CD14-positive monocyte (primary cell): Measurements from ENCODE around the gene LETM1. TPM values are rescaled to one million over a fixed set of nuclear protein-coding genes. Genes with fewer than 3 reads are reported as not detected.
A peak's percentile ranks its signal among the peaks of the same experiment; 100 is the strongest.

Experiments used
- DNase-seq, 3 donors: peaks; one replicate each; pipeline ENCODE4 v3.0.0-alpha.2; 2011 to 2022
- H2AFZ ChIP-seq: 2 replicates; pipeline ENCODE4 v1.6.0; 2012; ENCODE audit warnings: mild to moderate bottlenecking, low read depth, low read length, inconsistent platforms; ENCODE audit not compliant: insufficient read depth, poor library complexity, severe bottlenecking
- H3K27ac ChIP-seq, 2 donors: 1 replicate in 1 of 2; 2 replicates in 1 of 2; pipeline ENCODE4 v1.5.1; 2012 to 2013; ENCODE audit warnings: low read length in 2 of 2, control low read depth in 1 of 2, inconsistent platforms in 1 of 2, low read depth in 1 of 2, mild to moderate bottlenecking in 1 of 2
- H3K27me3 ChIP-seq, 2 donors: one replicate each; pipeline versions ENCODE4 v1.6.0 to v1.6.1; 2011 to 2013; ENCODE audit warnings: low read length in 2 of 2; ENCODE audit not compliant: control insufficient read depth in 2 of 2, insufficient read depth in 2 of 2
- H3K36me3 ChIP-seq, 2 donors: replicated peaks in 1 of 2; 1 replicate in 1 of 2; 2 replicates in 1 of 2; pipeline versions ENCODE4 v1.5.1 to v1.6.1; 2012 to 2013; ENCODE audit warnings: low read length in 2 of 2, control low read depth in 1 of 2, inconsistent platforms in 1 of 2, mild to moderate bottlenecking in 1 of 2; ENCODE audit not compliant: insufficient read depth in 2 of 2, control insufficient read depth in 1 of 2
- H3K4me1 ChIP-seq, 2 donors: 1 replicate in 1 of 2; 2 replicates in 1 of 2; pipeline versions ENCODE4 v1.5.1 to v1.6.1; 2012 to 2013; ENCODE audit warnings: low read length in 2 of 2, control low read depth in 1 of 2, inconsistent platforms in 1 of 2, mild to moderate bottlenecking in 1 of 2, moderate library complexity in 1 of 2; ENCODE audit not compliant: insufficient read depth in 2 of 2, control insufficient read depth in 1 of 2
- H3K4me2 ChIP-seq: replicated peaks from 2 replicates; pipeline ENCODE3; 2012; ENCODE audit warnings: low read length, moderate library complexity, mild to moderate bottlenecking; ENCODE audit not compliant: poor library complexity, severe bottlenecking; ENCODE audit errors: extremely low read depth
- H3K4me3 ChIP-seq, 3 experiments: fragments of 200-600 bp in 1 of 3; sonication (generic) in 1 of 3; replicated peaks in 1 of 3; 1 replicate in 2 of 3; 2 replicates in 1 of 3; pipeline ENCODE4 v1.5.1; 2011 to 2013; ENCODE audit warnings: low read length in 3 of 3, mild to moderate bottlenecking in 3 of 3, control low read depth in 2 of 3, low read depth in 2 of 3, inconsistent platforms in 1 of 3, moderate library complexity in 1 of 3
- H3K79me2 ChIP-seq: 2 replicates; pipeline ENCODE4 v1.6.0; 2012; ENCODE audit warnings: mild to moderate bottlenecking, control low read depth, inconsistent platforms, low read length, moderate library complexity; ENCODE audit not compliant: insufficient read depth
- H3K9ac ChIP-seq: 2 replicates; pipeline ENCODE4 v1.6.0; 2017; ENCODE audit warnings: low read length, mild to moderate bottlenecking; ENCODE audit not compliant: insufficient read depth, poor library complexity, severe bottlenecking
- H3K9me3 ChIP-seq, 2 donors: replicated peaks in 1 of 2; 1 replicate in 1 of 2; 2 replicates in 1 of 2; pipeline versions ENCODE4 v1.5.1 to v1.6.1; 2012 to 2013; ENCODE audit warnings: low read length in 2 of 2, control low read depth in 1 of 2; ENCODE audit not compliant: control insufficient read depth in 1 of 2, insufficient read depth in 1 of 2
- H4K20me1 ChIP-seq: 2 replicates; pipeline ENCODE4 v1.6.0; 2012; ENCODE audit warnings: mild to moderate bottlenecking, low read length, control low read depth, moderate library complexity; ENCODE audit not compliant: insufficient read depth
- H3K27ac Mint-ChIP-seq, 7 donors: one replicate each; pipeline ENCODE4 v1.8.0; 2020; ENCODE audit warnings: mild to moderate bottlenecking in 7 of 7, mixed read lengths in 7 of 7, moderate library complexity in 6 of 7, inconsistent platforms in 2 of 7
- H3K27me3 Mint-ChIP-seq, 3 donors: one replicate each; pipeline ENCODE4 v1.8.0; 2021 to 2022; ENCODE audit warnings: low read depth in 3 of 3, mild to moderate bottlenecking in 3 of 3, mixed read lengths in 3 of 3, moderate library complexity in 3 of 3, inconsistent platforms in 1 of 3
- H3K36me3 Mint-ChIP-seq, 2 donors: one replicate each; pipeline ENCODE4 v1.8.0; 2020; ENCODE audit warnings: mixed read lengths in 2 of 2, inconsistent platforms in 1 of 2, mild to moderate bottlenecking in 1 of 2
- H3K4me1 Mint-ChIP-seq: one replicate; pipeline ENCODE4 v1.8.0; 2020; ENCODE audit warnings: mild to moderate bottlenecking, mixed read lengths
- H3K4me3 Mint-ChIP-seq, 2 donors: one replicate each; pipeline ENCODE4 v1.8.0; 2020; ENCODE audit warnings: mild to moderate bottlenecking in 2 of 2, mixed read lengths in 2 of 2, moderate library complexity in 1 of 2
- H3K9me3 Mint-ChIP-seq, 7 donors: one replicate each; pipeline ENCODE4 v1.8.0; 2020 to 2022; ENCODE audit warnings: mixed read lengths in 7 of 7, mild to moderate bottlenecking in 6 of 7, moderate library complexity in 6 of 7, inconsistent platforms in 2 of 7
- CTCF ChIP-seq: fragments of 200-600 bp; IDR thresholded peaks from one replicate; pipeline ENCODE4 v1.8.0; 2022; ENCODE audit warnings: antibody characterized with exemption, mild to moderate bottlenecking
- WGBS: methylation state at CpG from one replicate; pipeline ENCODE4 v1.1.5; 2013; ENCODE audit warnings: missing lambda C conversion rate; ENCODE audit not compliant: insufficient coverage; 5-methylcytosine and 5-hydroxymethylcytosine counted together
- intact Hi-C, 2 donors: fragments of 100-400 bp; cut with micrococcal nuclease; formaldehyde crosslinking; loops; one replicate each; pipeline versions ENCODE4 v1.15.0 to v1.15.1; 2023
- polyA plus RNA-seq, 3 donors: library from polyadenylated mRNA; depleted of rRNA in 1 of 3; unstranded in 2 of 3; stranded (reverse) in 1 of 3; fragments of 300-500 nt in 2 of 3; fragments of >200 nt in 1 of 3; fragmentation: Illumina TruSeq in 2 of 3; gene quantifications; 1 replicate in 2 of 3; 2 replicates in 1 of 3; pipeline ENCODE4 v1.2.3, GENCODE V29; 2012 to 2021

The LETM1 gene
- polyA plus RNA-seq, 3 donors = 6.2 to 18.6 (median 9.0) TPM

GRCh38 chr4:1772853-1773538, 83.0 kb downstream of the LETM1 start:
- Histone ChIP-seq H3K4me3 (no peak overlapping the region), H3K9me3 (no peaks in the 10 kb centered on the region), H3K27me3 (peaks cover 1 to 20% of the 10 kb centered on the region in 2 donors), H2AFZ (no peak overlapping the region), H3K4me1 (no peaks in the 10 kb centered on the region), H3K27ac (no peak overlapping the region), H4K20me1 (no peaks in the 10 kb centered on the region), H3K36me3 (no peaks in the 10 kb centered on the region), H3K4me2 (no peak overlapping the region), H3K79me2 (no peaks in the 10 kb centered on the region), H3K9ac (no peak overlapping the region)
- intact Hi-C loops = no loop called here
- no peak for TF ChIP-seq CTCF
- Mint-ChIP-seq H3K36me3 (no peaks in the 10 kb centered on the region), H3K4me1 (no peaks in the 10 kb centered on the region), H3K9me3 (peaks cover 0 to 2% (median 0%) of the 10 kb centered on the region in 7 donors), H3K4me3 (no peak overlapping the region), H3K27ac (no peak overlapping the region), H3K27me3 (peaks cover 10 to 32% (median 16%) of the 10 kb centered on the region in 3 donors)
- no peak for DNase-seq
- 76% methylated on average over 27 of the region's 30 CpGs for WGBS

GRCh38 chr4:1771555-1772305, 84.2 kb downstream of the LETM1 start:
- DNase-seq = no peak
- Mint-ChIP-seq H3K36me3 (no peaks in the 10 kb centered on the region), H3K27me3 (peaks cover 12 to 40% (median 18%) of the 10 kb centered on the region in 3 donors), H3K27ac (no peak overlapping the region), H3K9me3 (peaks cover 0 to 3% (median 0%) of the 10 kb centered on the region in 7 donors), H3K4me1 (no peaks in the 10 kb centered on the region), H3K4me3 (peak overlapping the region in 1 of 2 donors; percentile 48)
- Histone ChIP-seq H3K36me3 (no peaks in the 10 kb centered on the region), H2AFZ (no peak overlapping the region), H3K9ac (no peak overlapping the region), H3K4me2 (no peak overlapping the region), H3K4me3 (no peak overlapping the region), H3K27ac (no peak overlapping the region), H3K4me1 (no peaks in the 10 kb centered on the region), H3K79me2 (no peaks in the 10 kb centered on the region), H3K9me3 (no peaks in the 10 kb centered on the region), H4K20me1 (no peaks in the 10 kb centered on the region), H3K27me3 (peaks cover 3 to 23% of the 10 kb centered on the region in 2 donors)
- 18% methylated on average over 26 of the region's 28 CpGs for WGBS
- TF ChIP-seq CTCF = no peak
- intact Hi-C loops = no loop called here
